ENCODE measurements around the gene SLC25A1. TPM values are rescaled to one million over a fixed set of nuclear protein-coding genes. Genes with fewer than 3 reads are reported as not detected.

The SLC25A1 gene
- total and polyA plus RNA-seq, 2 experiments from 2014 or later, result 187 to 422 TPM

GRCh38 chr22:19138217-19139000 is 40.1 kb downstream of the SLC25A1 start:
- no peak for TF ChIP-seq EZH2 (IDR thresholded peaks at IDR 0.05; ENCODE audit: borderline replicate concordance)
- TF ChIP-seq EZH2phosphoT487 (IDR thresholded peaks at IDR 0.05; ENCODE audit: low read depth, severe bottlenecking, unreplicated experiment), result no peak
- no peak for TF ChIP-seq CTCF (IDR thresholded peaks at IDR 0.05; ENCODE audit: poor library complexity)
- Histone ChIP-seq H2AFZ (no peak overlapping the region), H4K20me1 (ENCODE audit: insufficient read depth, poor library complexity, severe bottlenecking) (no peaks in the 10 kb centered on the region), H3K27me3 (no peaks in the 10 kb centered on the region), H3K4me3 (no peak overlapping the region), H3K36me3 (replicated peaks; ENCODE audit: insufficient read depth, low read depth) (no peaks in the 10 kb centered on the region), H3K9me3 (ENCODE audit: low read depth) (no peaks in the 10 kb centered on the region), H3K4me2 (no peak overlapping the region), H3K79me2 (peaks cover 4% of the 10 kb centered on the region), H3K27ac (no peak overlapping the region), H3K9me2 (replicated peaks; ENCODE audit: insufficient read depth) (no peaks in the 10 kb centered on the region), H3K4me1 (ENCODE audit: insufficient read depth) (no peaks in the 10 kb centered on the region)
- 96% methylated on average over 15 of the region's 15 CpGs for WGBS (ENCODE audit: low lambda C conversion rate, missing lambda C conversion rate)
- no peak for DNase-seq (ENCODE audit: low spot score)

- H3K4me3 ChIP-seq, result no peak overlapping the region
- H3K9me3 ChIP-seq (ENCODE audit: low read depth), result no peaks in the 10 kb centered on the region
- no peaks in the 10 kb centered on the region for H4K20me1 ChIP-seq (ENCODE audit: insufficient read depth, poor library complexity, severe bottlenecking)
- H3K27ac ChIP-seq, result no peak overlapping the region
- TF ChIP-seq EZH2 (IDR thresholded peaks at IDR 0.05; ENCODE audit: borderline replicate concordance) (no peak), EZH2phosphoT487 (IDR thresholded peaks at IDR 0.05; ENCODE audit: low read depth, severe bottlenecking, unreplicated experiment) (no peak), CTCF (IDR thresholded peaks at IDR 0.05; ENCODE audit: poor library complexity) (no peak)
- H3K27me3 ChIP-seq, result no peaks in the 10 kb centered on the region
- 96% methylated on average over 10 of the region's 11 CpGs for WGBS (ENCODE audit: low lambda C conversion rate, missing lambda C conversion rate)
- H3K36me3 ChIP-seq (replicated peaks; ENCODE audit: insufficient read depth, low read depth), result no peaks in the 10 kb centered on the region
- H3K79me2 ChIP-seq, result no peaks in the 10 kb centered on the region
- no peaks in the 10 kb centered on the region for H3K4me1 ChIP-seq (ENCODE audit: insufficient read depth)
- H3K9me2 ChIP-seq (replicated peaks; ENCODE audit: insufficient read depth), result no peaks in the 10 kb centered on the region
- DNase-seq (ENCODE audit: low spot score), result no peak
- no peak overlapping the region for H3K4me2 ChIP-seq
- no peak overlapping the region for H2AFZ ChIP-seq
Measured at GRCh38 chr22:19137384-19138216, 40.9 kb downstream of the SLC25A1 start.

DNA sequence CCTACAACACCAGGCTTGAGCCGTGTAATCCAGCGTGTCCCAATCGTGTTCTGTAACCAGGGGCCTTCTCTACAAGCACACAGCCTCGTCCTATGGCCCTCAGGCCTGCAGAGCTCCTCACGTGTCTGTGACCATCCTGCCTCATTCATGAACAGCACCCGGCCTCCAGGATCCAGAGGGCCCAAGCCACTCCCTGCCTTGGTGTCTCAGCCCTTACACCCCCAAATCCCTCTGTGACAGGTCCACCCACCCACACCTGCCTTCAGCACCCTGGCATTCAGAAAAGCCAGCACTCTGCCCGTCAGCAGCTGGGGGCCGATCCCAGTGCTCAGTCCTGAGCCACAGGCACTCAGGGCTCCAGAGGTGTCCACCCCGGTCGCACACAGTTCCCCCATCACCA is 41.6 kb downstream of the SLC25A1 start:
- H3K9me3 ChIP-seq (ENCODE audit: low read depth), result no peaks in the 10 kb centered on the region
- H3K9me2 ChIP-seq (replicated peaks; ENCODE audit: insufficient read depth), result no peaks in the 10 kb centered on the region
- H3K36me3 ChIP-seq (replicated peaks; ENCODE audit: insufficient read depth, low read depth), result no peaks in the 10 kb centered on the region
- no peaks in the 10 kb centered on the region for H3K27me3 ChIP-seq
- H3K79me2 ChIP-seq, result no peaks in the 10 kb centered on the region
- H3K27ac ChIP-seq, result no peak overlapping the region
- 98% methylated on average over 10 of the region's 10 CpGs for WGBS (ENCODE audit: low lambda C conversion rate, missing lambda C conversion rate)
- no peak overlapping the region for H3K4me3 ChIP-seq
- H3K4me1 ChIP-seq (ENCODE audit: insufficient read depth), result no peaks in the 10 kb centered on the region
- no peak for DNase-seq (ENCODE audit: low spot score)
- H2AFZ ChIP-seq, result no peak overlapping the region
- no peak overlapping the region for H3K4me2 ChIP-seq
- no peaks in the 10 kb centered on the region for H4K20me1 ChIP-seq (ENCODE audit: insufficient read depth, poor library complexity, severe bottlenecking)
- TF ChIP-seq EZH2 (IDR thresholded peaks at IDR 0.05; ENCODE audit: borderline replicate concordance) (no peak), EZH2phosphoT487 (IDR thresholded peaks at IDR 0.05; ENCODE audit: low read depth, severe bottlenecking, unreplicated experiment) (no peak), CTCF (IDR thresholded peaks at IDR 0.05; ENCODE audit: poor library complexity) (no peak)
